Smooth muscle cell (in vitro differentiated cells): ENCODE data around the gene SUMO4. TPM values are rescaled to one million over a fixed set of nuclear protein-coding genes. Genes with fewer than 3 reads are reported as not detected.

Experiments used
- DNase-seq: peaks from one replicate; lab custom pipeline; 2025; ENCODE audit not compliant: unreplicated experiment; lab: John Stamatoyannopoulos, UW
- H2AFZ ChIP-seq: fragments of 200-600 bp; sonication (generic); 2 replicates; pipeline ENCODE4 v1.6.0; 2016; ENCODE audit warnings: antibody characterized with exemption, low read depth, mild to moderate bottlenecking
- H3F3A ChIP-seq: fragments of 200-600 bp; sonication (generic); 2 replicates; pipeline ENCODE4 v1.6.0; 2017; ENCODE audit warnings: antibody characterized with exemption, low read depth
- H3K27ac ChIP-seq: fragments of 200-600 bp; sonication (generic); 2 replicates; pipeline ENCODE4 v1.5.1; 2016; ENCODE audit warnings: low read depth, mild to moderate bottlenecking
- H3K27me3 ChIP-seq: fragments of 200-600 bp; sonication (generic); 2 replicates; pipeline ENCODE4 v1.6.1; 2016; ENCODE audit warnings: low read depth, mild to moderate bottlenecking
- H3K36me3 ChIP-seq: fragments of 200-600 bp; sonication (generic); 2 replicates; pipeline ENCODE4 v1.5.1; 2016; ENCODE audit warnings: low read depth
- H3K4me1 ChIP-seq: fragments of 200-600 bp; sonication (generic); 2 replicates; pipeline ENCODE4 v1.5.1; 2016; ENCODE audit warnings: low read depth
- H3K4me2 ChIP-seq: fragments of 200-600 bp; sonication (generic); 2 replicates; pipeline ENCODE4 v1.6.0; 2016; ENCODE audit warnings: mild to moderate bottlenecking
- H3K4me3 ChIP-seq: fragments of 200-600 bp; sonication (generic); 2 replicates; pipeline ENCODE4 v1.5.1; 2016; ENCODE audit warnings: mild to moderate bottlenecking
- H3K79me2 ChIP-seq: fragments of 200-600 bp; sonication (generic); 2 replicates; pipeline ENCODE4 v1.6.0; 2016; ENCODE audit warnings: low read depth, mild to moderate bottlenecking
- H3K9ac ChIP-seq: fragments of 200-600 bp; sonication (generic); 2 replicates; pipeline ENCODE4 v1.6.0; 2016; ENCODE audit warnings: low read depth
- H3K9me3 ChIP-seq: fragments of 200-600 bp; sonication (generic); replicated peaks from 2 replicates; pipeline ENCODE4 v1.5.1; 2016; ENCODE audit warnings: low read depth
- H4K20me1 ChIP-seq: fragments of 200-600 bp; sonication (generic); 2 replicates; pipeline ENCODE4 v1.6.0; 2016; ENCODE audit warnings: low read depth
- CTCF ChIP-seq: fragments of 200-600 bp; sonication (generic); IDR thresholded peaks from 2 replicates; pipeline ENCODE4 v1.5.1; 2017; ENCODE audit warnings: borderline replicate concordance, mild to moderate bottlenecking, antibody characterized with exemption; ENCODE audit not compliant: insufficient read depth, poor library complexity, severe bottlenecking
- WGBS: methylation state at CpG from one replicate; pipeline ENCODE4 v1.1.7; 2016; ENCODE audit warnings: low lambda C conversion rate; 5-methylcytosine and 5-hydroxymethylcytosine counted together
- polyA plus RNA-seq: library from polyadenylated mRNA; unstranded; fragments of >200 nt; fragmentation: Nextera tagmentation; extraction: Ambion mirVana; gene quantifications from 2 replicates; pipeline ENCODE4 v1.2.1, GENCODE V29; 2016
- total RNA-seq: library from RNA; depleted of rRNA; stranded (reverse); fragments of >200 nt; gene quantifications from 2 replicates; pipeline ENCODE4 v1.2.3, GENCODE V29; 2014

The SUMO4 gene
- total and polyA plus RNA-seq, 2 experiments from 2014 or later, result 0.15 to 1.4 TPM

- Histone ChIP-seq H3K36me3 (no peaks in the 10 kb centered on the region), H3F3A (no peaks in the 10 kb centered on the region), H3K27ac (no peak overlapping the region), H3K4me2 (peak overlapping the region; percentile 81), H2AFZ (no peak overlapping the region), H3K9me3 (no peaks in the 10 kb centered on the region), H3K79me2 (no peaks in the 10 kb centered on the region), H3K27me3 (no peaks in the 10 kb centered on the region), H3K4me1 (no peaks in the 10 kb centered on the region), H3K9ac (no peak overlapping the region), H3K4me3 (no peak overlapping the region), H4K20me1 (no peaks in the 10 kb centered on the region)
- peak; percentile 85 for TF ChIP-seq CTCF
- 26% methylated on average over 19 of the region's 19 CpGs for WGBS
- DNase-seq, result peak; percentile 74
These were observed 32.1 kb downstream of the SUMO4 start for GRCh38 chr6:149431905-149432775.

GRCh38 chr6:149433405-149433804 lies 33.3 kb downstream of the SUMO4 start:
- no peaks in the 10 kb centered on the region for H4K20me1 ChIP-seq
- H3K4me2 ChIP-seq, result no peak overlapping the region
- H3K9me3 ChIP-seq, result no peaks in the 10 kb centered on the region
- no peaks in the 10 kb centered on the region for H3K36me3 ChIP-seq
- H3K9ac ChIP-seq, result no peak overlapping the region
- no peaks in the 10 kb centered on the region for H3K27me3 ChIP-seq
- no peaks in the 10 kb centered on the region for H3F3A ChIP-seq
- no peak overlapping the region for H3K27ac ChIP-seq
- H3K79me2 ChIP-seq, result no peaks in the 10 kb centered on the region
- H2AFZ ChIP-seq, result no peak overlapping the region
- no peak overlapping the region for H3K4me3 ChIP-seq
- no peak for DNase-seq
- 88% methylated on average over 2 of the region's 2 CpGs for WGBS
- H3K4me1 ChIP-seq, result no peaks in the 10 kb centered on the region
- no peak for TF ChIP-seq CTCF

GRCh38 chr6:149433881-149434280 lies 33.8 kb downstream of the SUMO4 start:
- no peaks in the 10 kb centered on the region for H3K36me3 ChIP-seq
- no peak for TF ChIP-seq CTCF
- H3K4me2 ChIP-seq, result no peak overlapping the region
- H3K79me2 ChIP-seq, result no peaks in the 10 kb centered on the region
- H2AFZ ChIP-seq, result no peak overlapping the region
- 95% methylated on average over 1 of the region's 1 CpG for WGBS
- no peaks in the 10 kb centered on the region for H3F3A ChIP-seq
- H3K9ac ChIP-seq, result no peak overlapping the region
- H3K27me3 ChIP-seq, result no peaks in the 10 kb centered on the region
- H3K27ac ChIP-seq, result no peak overlapping the region
- no peaks in the 10 kb centered on the region for H4K20me1 ChIP-seq
- no peak overlapping the region for H3K4me3 ChIP-seq
- no peaks in the 10 kb centered on the region for H3K4me1 ChIP-seq
- no peak for DNase-seq
- H3K9me3 ChIP-seq, result no peaks in the 10 kb centered on the region
